ENCODE measurements around the gene NELL1. TPM values are rescaled to one million over a fixed set of nuclear protein-coding genes. Genes with fewer than 3 reads are reported as not detected.

The NELL1 gene
- polyA plus RNA-seq, 5 donors = 0.28 to 2.5 (median 0.54) TPM

DNA sequence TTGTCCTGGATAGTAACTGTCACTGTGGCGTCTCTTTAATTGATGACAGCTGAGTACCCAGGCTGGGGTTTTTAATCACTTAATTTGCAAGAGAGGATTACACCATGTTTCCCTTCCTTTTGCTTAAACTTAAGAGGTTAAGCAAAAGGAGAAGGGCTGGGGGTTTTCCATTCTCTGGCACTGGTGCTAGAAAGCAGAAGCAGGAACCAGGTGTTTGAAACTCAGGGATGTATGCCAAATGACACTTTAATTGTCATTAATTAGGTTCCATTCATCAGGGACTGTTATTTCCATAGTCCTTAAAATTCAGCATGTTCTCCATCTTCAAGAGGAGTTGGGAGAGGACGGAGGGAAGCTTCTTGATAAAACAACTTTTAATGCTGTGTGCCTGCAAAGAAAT, 746.2 kb downstream of the NELL1 start:
- no peak for DNase-seq

GRCh38 chr11:21421711-21422329, 752.4 kb downstream of the NELL1 start:
- no peak for DNase-seq

GRCh38 chr11:21426931-21427330, 757.5 kb downstream of the NELL1 start:
- DNase-seq = no peak

DNA sequence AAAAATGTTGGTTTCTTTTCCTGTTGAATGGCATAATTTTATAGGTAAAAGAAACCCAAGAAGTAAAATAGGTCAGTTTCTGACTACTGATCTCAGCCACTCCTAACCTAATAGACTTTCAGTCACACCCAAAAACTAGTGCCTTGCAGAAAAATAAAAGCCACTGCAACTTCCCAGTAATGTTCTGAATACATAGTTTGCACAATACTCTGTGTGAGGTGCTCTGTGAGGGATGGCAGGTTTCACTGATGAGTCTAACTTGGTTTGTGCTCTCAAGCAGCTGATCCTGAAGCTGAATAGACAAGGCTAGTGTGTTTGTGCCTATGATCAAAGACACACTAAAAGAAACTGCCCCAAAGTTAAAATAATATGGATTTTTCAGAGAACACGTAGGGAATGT, 758.3 kb downstream of the NELL1 start:
- DNase-seq = no peak

DNA sequence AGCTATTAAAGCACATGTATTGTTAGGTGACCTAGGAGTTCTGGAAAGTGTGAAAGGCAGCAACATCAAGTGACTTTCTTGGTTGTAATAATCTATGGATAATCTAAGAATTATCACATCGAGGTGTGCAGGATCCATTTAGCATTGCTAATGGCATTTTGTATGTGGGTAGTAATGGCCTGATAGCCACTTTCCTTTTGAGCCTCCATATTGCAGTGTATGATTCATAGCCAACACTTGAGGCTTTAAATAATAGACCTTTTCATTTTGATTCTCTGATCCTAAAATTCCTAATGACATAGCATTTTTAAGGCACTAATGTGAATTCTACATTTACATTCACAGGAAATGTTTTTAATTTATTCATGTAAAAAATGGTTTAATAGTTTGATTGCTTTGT, 759.4 kb downstream of the NELL1 start:
- DNase-seq = no peak

DNA sequence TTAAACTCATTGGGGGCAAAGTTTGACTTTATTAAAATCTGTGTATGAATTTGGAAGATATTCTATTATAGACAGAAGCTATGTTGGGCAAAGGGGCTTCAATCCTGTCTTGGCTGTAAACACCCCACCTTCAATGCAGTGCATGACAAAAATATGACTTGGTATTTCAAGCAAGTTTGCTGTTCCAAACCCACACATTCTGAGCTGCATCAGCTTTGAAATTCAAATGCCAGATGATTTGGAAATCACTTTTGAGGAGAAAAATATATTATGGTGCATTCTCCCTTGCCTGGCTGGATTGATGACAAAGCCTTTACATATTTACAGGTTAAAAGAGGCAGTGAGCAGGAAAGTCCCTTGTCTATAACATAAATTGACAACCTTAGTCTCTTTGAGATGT, 760.0 kb downstream of the NELL1 start:
- no peak for DNase-seq

- no peak for DNase-seq
These were observed 761.2 kb downstream of the NELL1 start for GRCh38 chr11:21430537-21430936.

DNA sequence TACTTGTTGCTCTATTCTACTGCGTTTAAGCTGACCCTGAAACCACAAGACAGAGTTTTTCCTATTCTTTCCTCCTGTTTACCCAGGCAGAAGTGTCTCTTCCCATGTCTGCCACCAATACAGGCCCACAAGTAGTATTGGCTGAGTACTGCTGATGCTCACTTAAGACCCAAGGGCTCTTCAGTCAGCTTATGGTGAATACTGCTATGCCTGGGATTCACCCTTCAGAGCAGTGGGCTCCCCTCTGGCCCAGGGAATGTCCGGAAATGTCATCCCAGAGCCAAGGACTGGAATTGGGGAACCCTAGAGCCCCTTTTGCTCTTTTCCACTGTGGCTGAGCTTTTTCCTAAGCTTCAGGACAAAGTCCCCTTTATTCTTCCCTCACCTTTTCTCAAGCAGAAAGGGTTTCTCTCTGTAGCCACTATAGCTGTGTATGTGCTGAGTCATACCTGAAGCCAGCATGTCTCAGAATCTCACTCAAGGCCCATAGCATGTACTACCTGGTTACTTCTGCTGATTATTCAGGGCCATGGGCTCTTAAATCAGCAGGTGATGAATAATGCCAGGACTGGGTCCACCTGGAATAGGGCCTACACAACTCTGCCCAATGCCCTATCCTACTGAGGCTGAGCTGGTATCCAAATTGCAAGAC, 777.7 kb downstream of the NELL1 start:
- no peak for DNase-seq

GRCh38 chr11:21447871-21448270, 778.5 kb downstream of the NELL1 start:
- no peak for DNase-seq

- no peak for DNase-seq
These were observed 786.8 kb downstream of the NELL1 start for GRCh38 chr11:21456186-21456585.

GRCh38 chr11:21460082-21460481, 790.7 kb downstream of the NELL1 start:
- DNase-seq = no peak

DNA sequence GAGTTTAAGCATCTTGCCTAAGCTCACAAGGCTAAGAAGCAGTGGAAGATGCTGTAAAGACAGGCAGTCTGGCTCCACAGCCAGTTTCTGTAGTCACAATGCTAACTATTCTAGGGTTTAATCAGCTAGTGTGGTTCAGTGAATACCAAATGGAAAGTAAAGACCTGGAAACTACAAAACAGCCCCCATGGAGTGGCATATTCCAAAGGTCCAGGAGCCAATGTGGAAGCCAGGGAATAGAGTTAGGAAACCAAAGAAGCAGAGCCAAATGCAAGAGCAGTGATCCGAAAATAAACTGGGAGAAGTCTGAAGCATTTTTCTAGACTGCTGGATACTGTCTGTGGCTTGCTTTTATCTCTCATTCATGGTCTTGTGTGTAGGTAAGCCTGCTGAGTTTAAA, 792.3 kb downstream of the NELL1 start:
- no peak for DNase-seq

- no peak for DNase-seq
These were observed 795.3 kb downstream of the NELL1 start for GRCh38 chr11:21464601-21465193.

GRCh38 chr11:21465203-21465602, 795.8 kb downstream of the NELL1 start:
- DNase-seq = no peak

DNA sequence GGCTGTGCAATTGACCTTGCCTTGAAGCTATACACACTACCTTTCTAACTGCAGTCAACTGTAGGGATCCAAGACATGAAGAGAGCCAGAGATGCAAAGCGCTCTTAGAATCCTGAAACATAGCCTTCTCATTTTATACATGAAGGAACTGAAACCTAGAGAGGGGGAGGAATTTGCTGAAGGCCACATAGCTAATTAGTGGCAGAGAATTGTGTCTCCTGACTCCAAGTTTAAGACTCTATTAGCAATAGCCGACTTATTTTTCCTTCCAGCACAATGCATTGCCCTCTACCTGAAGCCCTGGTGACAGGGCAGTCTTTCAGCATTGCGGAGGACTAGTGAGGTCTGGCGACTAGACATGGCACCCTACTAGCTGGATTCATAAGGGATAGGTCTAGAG, 796.5 kb downstream of the NELL1 start:
- no peak for DNase-seq

DNA sequence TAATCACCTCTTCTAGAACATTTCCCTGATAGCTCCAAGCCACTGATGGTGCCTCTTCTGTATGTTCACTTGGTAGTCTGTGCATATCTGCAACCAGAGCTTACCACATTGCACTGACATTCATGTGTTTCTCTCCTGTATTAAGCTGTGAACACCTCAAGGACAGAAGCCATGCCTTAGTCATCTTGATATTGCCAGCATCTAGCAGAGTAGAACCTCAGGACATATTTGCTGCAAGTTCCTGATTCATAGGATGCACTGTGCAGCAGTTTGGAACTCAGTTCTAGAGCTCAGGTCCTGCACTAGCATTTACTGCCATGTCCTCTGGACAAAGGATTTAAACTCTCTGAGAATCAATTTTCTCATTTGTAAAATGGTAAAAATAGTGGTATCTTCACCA, 801.1 kb downstream of the NELL1 start:
- no peak for DNase-seq

DNA sequence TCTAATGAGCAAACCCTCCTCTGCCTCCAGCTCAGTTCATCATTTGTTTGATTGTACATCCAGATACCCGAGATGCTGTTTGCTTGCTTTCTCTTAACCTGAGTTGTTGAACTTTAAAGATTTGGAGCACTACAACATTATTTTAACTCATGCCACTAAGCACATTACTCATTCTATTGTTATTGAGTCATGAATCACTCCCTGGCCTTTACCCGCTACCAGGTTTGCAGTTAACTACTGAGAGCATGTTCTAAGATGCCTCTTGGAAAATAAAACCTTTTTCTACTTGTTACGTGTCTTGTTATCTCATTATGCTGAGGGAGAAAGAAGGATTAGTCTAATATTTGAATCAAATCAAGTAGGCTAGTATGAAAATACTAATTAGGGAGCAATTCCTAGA, 802.9 kb downstream of the NELL1 start:
- DNase-seq = no peak

GRCh38 chr11:21474529-21474928, 805.1 kb downstream of the NELL1 start:
- no peak for DNase-seq

- DNase-seq = no peak
These were observed 805.9 kb downstream of the NELL1 start for GRCh38 chr11:21475276-21475675.

GRCh38 chr11:21476588-21476987, 807.2 kb downstream of the NELL1 start:
- no peak for DNase-seq

- no peak for DNase-seq
These were observed 810.9 kb downstream of the NELL1 start for GRCh38 chr11:21480240-21480639.

- DNase-seq = no peak
These were observed 811.9 kb downstream of the NELL1 start for GRCh38 chr11:21481255-21481654.

GRCh38 chr11:21484039-21484438, 814.7 kb downstream of the NELL1 start:
- no peak for DNase-seq

DNA sequence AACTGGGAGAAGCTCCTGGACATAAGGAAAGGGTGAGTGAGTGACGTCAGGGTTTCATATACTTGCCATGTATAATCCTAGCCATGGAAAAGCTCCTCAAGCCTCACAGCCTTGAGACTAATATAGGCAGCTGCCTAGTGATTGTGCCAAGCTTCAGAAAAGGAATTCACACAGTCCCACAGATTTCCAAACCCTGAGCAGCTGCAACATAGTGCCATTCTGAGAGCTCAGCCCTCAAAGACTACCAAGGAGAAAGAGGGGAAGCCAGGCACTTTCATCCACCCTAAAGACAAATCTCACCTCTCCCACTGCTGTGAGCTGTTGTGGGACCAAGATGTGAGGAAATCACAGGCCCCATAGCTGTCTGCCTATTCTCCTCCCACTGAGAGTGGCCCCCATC, 815.6 kb downstream of the NELL1 start:
- DNase-seq = no peak
